Caco-2 (cell line): ENCODE measurements around the gene ASB3. TPM values are rescaled to one million over a fixed set of nuclear protein-coding genes. Genes with fewer than 3 reads are reported as not detected.
A peak's percentile ranks its signal among the peaks of the same experiment; 100 is the strongest.
"Not testable (repeated sequence)": the region's sequence is repeated elsewhere in the genome, so short reads cannot be mapped to it uniquely, and the experiment has no call there.

Experiments
- BruUV-seq: library from RNA; stranded (reverse); fragments of 400-500 nt; replicated peaks from 2 replicates; lab custom pipeline; 2021; lab: Mats Ljungman, UMichigan
- CTCF ChIA-PET: fragments of 300-600 bp; sonication (Branson Sonifier 250); formaldehyde crosslinking; loops from one replicate; lab custom pipeline; 2022; ENCODE audit warnings: antibody characterized with exemption; lab: Charles Lee
- POLR2A ChIA-PET: fragments of 300-600 bp; sonication (Branson Sonifier 250); formaldehyde crosslinking; loops from one replicate; lab custom pipeline; 2022; ENCODE audit warnings: antibody characterized with exemption; lab: Charles Lee
- DNase-seq, 2 experiments: peaks; one replicate each; pipeline versions ENCODE4 v3.0.0 to v3.0.0-alpha.2; 2020 to 2022
- H3K27me3 ChIP-seq: replicated peaks from 2 replicates; pipeline ENCODE4 v1.6.0; 2011; ENCODE audit warnings: low read length; ENCODE audit not compliant: control insufficient read depth, insufficient read depth
- H3K36me3 ChIP-seq: 2 replicates; pipeline ENCODE4 v1.5.1; 2011; ENCODE audit warnings: low read length; ENCODE audit not compliant: control insufficient read depth, insufficient read depth
- H3K4me1 ChIP-seq: fragments of 250-450 bp; sonication (Bioruptor Pico); 2 replicates; pipeline ENCODE4 v1.5.1; 2020; ENCODE audit warnings: mild to moderate bottlenecking
- H3K4me3 ChIP-seq: 2 replicates; pipeline ENCODE4 v1.5.1; 2011; ENCODE audit warnings: low read depth, mild to moderate bottlenecking, control low read depth, low read length
- H3K9me3 ChIP-seq: fragments of 250-450 bp; sonication (Bioruptor Pico); 2 replicates; pipeline ENCODE4 v1.5.1; 2020; ENCODE audit warnings: mild to moderate bottlenecking, moderate library complexity
- H3K27ac Mint-ChIP-seq: one replicate; pipeline ENCODE4 v1.8.0; 2022; ENCODE audit warnings: mixed read lengths; ENCODE audit not compliant: unreplicated experiment
- H3K27me3 Mint-ChIP-seq: one replicate; pipeline ENCODE4 v1.8.0; 2022; ENCODE audit warnings: mixed read lengths; ENCODE audit not compliant: insufficient read depth, unreplicated experiment
- H3K36me3 Mint-ChIP-seq: one replicate; pipeline ENCODE4 v1.8.0; 2022; ENCODE audit warnings: mild to moderate bottlenecking, mixed read lengths; ENCODE audit not compliant: insufficient read depth, unreplicated experiment
- H3K4me1 Mint-ChIP-seq: one replicate; pipeline ENCODE4 v1.8.0; 2022; ENCODE audit warnings: low read depth, mixed read lengths; ENCODE audit not compliant: unreplicated experiment
- H3K4me3 Mint-ChIP-seq: one replicate; pipeline ENCODE4 v1.8.0; 2022; ENCODE audit warnings: mild to moderate bottlenecking, moderate library complexity, mixed read lengths; ENCODE audit not compliant: unreplicated experiment
- H3K9me3 Mint-ChIP-seq: one replicate; pipeline ENCODE4 v1.8.0; 2022; ENCODE audit warnings: mixed read lengths; ENCODE audit not compliant: unreplicated experiment
- CTCF ChIP-seq, 2 experiments: fragments of 200-600 bp in 1 of 2; IDR thresholded peaks; 1 replicate in 1 of 2; 2 replicates in 1 of 2; pipeline versions ENCODE4 v1.5.1 to v1.8.0; 2011 to 2022; ENCODE audit warnings: antibody characterized with exemption in 1 of 2, control low read depth in 1 of 2, inconsistent platforms in 1 of 2, low read depth in 1 of 2, low read length in 1 of 2, mild to moderate bottlenecking in 1 of 2, moderate library complexity in 1 of 2; ENCODE audit not compliant: insufficient read depth in 1 of 2, severe bottlenecking in 1 of 2, unreplicated experiment in 1 of 2
- intact Hi-C: fragments of 100-400 bp; cut with micrococcal nuclease; formaldehyde crosslinking; loops from one replicate; pipeline ENCODE4 v1.10.0; 2022; ENCODE audit not compliant: unreplicated experiment
- total RNA-seq: library from RNA; stranded (reverse); gene quantifications from 2 replicates; pipeline ENCODE4 v1.2.3, GENCODE V29; 2022

Gene ASB3
- total RNA-seq, 1 experiment from 2014 or later: 12.9 TPM

DNA sequence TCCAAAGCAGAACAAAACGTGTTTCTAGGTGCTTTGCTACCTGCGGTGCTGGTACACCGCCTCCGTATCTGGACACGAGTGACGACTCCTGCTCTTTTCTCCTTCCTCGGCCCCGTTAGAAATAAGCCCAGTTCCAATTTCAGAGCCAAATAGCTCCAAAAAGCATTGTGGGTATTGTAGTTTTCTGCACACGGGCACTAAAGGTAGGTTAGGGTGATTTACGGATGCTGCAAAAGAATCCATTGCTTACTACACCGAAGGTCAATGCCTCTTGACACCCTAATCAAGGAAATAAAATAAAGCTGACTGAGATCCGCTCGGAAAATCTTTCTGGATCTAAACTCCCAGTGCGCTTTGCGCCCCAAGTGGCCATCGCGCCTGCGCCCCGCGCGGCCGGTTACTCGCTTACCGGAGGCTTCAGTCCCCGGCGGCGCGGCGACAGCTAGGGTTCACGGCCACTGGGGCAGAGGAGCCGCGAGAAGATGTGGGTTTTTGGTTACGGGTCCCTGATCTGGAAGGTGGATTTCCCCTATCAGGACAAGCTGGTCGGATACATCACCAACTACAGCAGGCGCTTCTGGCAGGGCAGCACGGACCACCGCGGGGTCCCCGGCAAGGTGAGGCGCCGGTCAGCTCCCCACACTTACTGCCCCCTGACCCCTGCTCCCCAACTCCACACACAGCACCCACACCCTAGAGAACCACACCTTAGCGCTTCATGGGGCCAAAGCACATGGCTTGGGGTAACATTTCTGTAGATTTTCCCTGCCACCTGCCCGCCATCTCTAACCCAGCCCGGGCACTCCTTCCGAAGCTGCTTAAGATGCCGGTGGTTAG is 19.1 kb downstream of the ASB3 start, which contains the start of gene CHAC2:
CHAC2 (plus strand) TSS at position 400 of the 837 bp plus-strand sequence; CDS start at position 483, 83 bp downstream.
- Mint-ChIP-seq H3K4me1 (no peaks in the 10 kb centered on the region), H3K27me3 (no peaks in the 10 kb centered on the region), H3K36me3 (peaks cover 4% of the 10 kb centered on the region), H3K4me3 (peak within 1 kb of the TSS; percentile 97), H3K27ac (peak within 1 kb of the TSS; percentile 90), H3K9me3 (no peaks in the 10 kb centered on the region)
- CTCF ChIA-PET: interaction anchor here (1.2 to 1.3 kb wide), 2 partner anchors 18 to 20 kb away, joined by 3 to 4 read pairs; no protein-coding TSS in a partner anchor
- Histone ChIP-seq H3K9me3 (no peaks in the 10 kb centered on the region), H3K36me3 (no peaks in the 10 kb centered on the region), H3K4me1 (no peaks in the 10 kb centered on the region), H3K27me3 (no peaks in the 10 kb centered on the region), H3K4me3 (peak within 1 kb of the TSS; percentile 76)
- BruUV-seq: TSS peak; percentile 71
- intact Hi-C loops: loop anchor here (1.0 kb wide), 1 partner anchor 19 kb away; the partner anchor contains the start of gene ASB3
- peak; percentile 47 to 49 for TF ChIP-seq CTCF (IDR thresholded peaks at IDR 0.05; ENCODE audit: insufficient read depth in 1 of 2, low read depth in 1 of 2, low read length in 1 of 2, severe bottlenecking in 1 of 2, unreplicated experiment in 1 of 2)
- POLR2A ChIA-PET: no interaction called here
- DNase-seq: peak; percentile 81 to 85

DNA sequence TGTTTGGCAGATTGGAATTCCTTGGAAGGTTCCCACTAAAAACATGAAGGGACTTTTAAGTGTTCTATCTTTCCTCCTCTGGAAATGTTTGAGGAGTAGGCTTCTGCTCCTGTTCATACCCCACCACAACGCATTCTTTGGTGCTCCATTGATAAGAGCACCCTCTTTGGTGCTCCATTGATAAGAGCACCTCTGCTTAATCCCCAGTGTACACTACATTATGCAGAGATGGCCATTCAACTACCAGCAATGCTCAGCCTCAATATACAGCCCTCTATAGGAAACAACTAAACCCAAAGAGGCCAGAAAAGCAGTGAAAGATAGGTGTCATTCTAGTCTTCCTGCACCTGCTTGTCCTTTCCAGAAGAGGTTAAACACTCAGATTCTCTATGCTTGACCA is 21.0 kb downstream of the ASB3 start:
- H3K4me3 Mint-ChIP-seq: no peak overlapping the region
- POLR2A ChIA-PET: no interaction called here
- TF ChIP-seq CTCF (IDR thresholded peaks at IDR 0.05; ENCODE audit: insufficient read depth in 1 of 2, low read depth in 1 of 2, low read length in 1 of 2, severe bottlenecking in 1 of 2, unreplicated experiment in 1 of 2): no peak

GRCh38 chr2:53757206-53757605 is 29.5 kb downstream of the ASB3 start:
- H3K9me3 ChIP-seq, H3K4me1 ChIP-seq, H3K36me3 ChIP-seq, H3K4me3 Mint-ChIP-seq, CTCF ChIA-PET, H3K27me3 ChIP-seq, H3K27me3 Mint-ChIP-seq, H3K27ac Mint-ChIP-seq, POLR2A ChIA-PET, H3K4me3 ChIP-seq, intact Hi-C loops, H3K9me3 Mint-ChIP-seq, DNase-seq, H3K4me1 Mint-ChIP-seq, BruUV-seq: not testable (repeated sequence)
- peaks cover 11% of the 10 kb centered on the region for H3K36me3 Mint-ChIP-seq

More for the DNA sequence above, 21.0 kb downstream of the ASB3 start:
- Histone ChIP-seq H3K4me3 (no peak overlapping the region), H3K9me3 (no peaks in the 10 kb centered on the region), H3K4me1 (no peaks in the 10 kb centered on the region), H3K36me3 (no peaks in the 10 kb centered on the region), H3K27me3 (no peaks in the 10 kb centered on the region)
- Mint-ChIP-seq H3K4me1 (no peaks in the 10 kb centered on the region), H3K36me3 (peaks cover 7% of the 10 kb centered on the region), H3K27ac (no peak overlapping the region), H3K27me3 (no peaks in the 10 kb centered on the region), H3K9me3 (no peaks in the 10 kb centered on the region)
- no peak for DNase-seq
- CTCF ChIA-PET: no interaction called here
- intact Hi-C loops: no loop called here
- BruUV-seq: no TSS peak
